Sigmoid colon (tissue), 4 donors: ENCODE results near the gene RBAK.

ENCODE experiments used
- EP300 ChIP-seq, 4 donors: sonication (generic); formaldehyde crosslinking; IDR thresholded peaks; one replicate each; pipeline ENCODE4 v1.6.1; 2017; ENCODE audit warnings: antibody characterized with exemption in 4 of 4
- POLR2A ChIP-seq, 2 donors: fragments of 450-650 bp; IDR thresholded peaks; one replicate each; pipeline ENCODE4 v1.6.1; 2016; ENCODE audit warnings: antibody characterized with exemption in 2 of 2, mild to moderate bottlenecking in 2 of 2, moderate library complexity in 2 of 2
- POLR2AphosphoS5 ChIP-seq, 4 donors: sonication (generic); formaldehyde crosslinking; IDR thresholded peaks; one replicate each; pipeline ENCODE4 v1.6.1; 2017; ENCODE audit warnings: antibody characterized with exemption in 4 of 4

DNA sequence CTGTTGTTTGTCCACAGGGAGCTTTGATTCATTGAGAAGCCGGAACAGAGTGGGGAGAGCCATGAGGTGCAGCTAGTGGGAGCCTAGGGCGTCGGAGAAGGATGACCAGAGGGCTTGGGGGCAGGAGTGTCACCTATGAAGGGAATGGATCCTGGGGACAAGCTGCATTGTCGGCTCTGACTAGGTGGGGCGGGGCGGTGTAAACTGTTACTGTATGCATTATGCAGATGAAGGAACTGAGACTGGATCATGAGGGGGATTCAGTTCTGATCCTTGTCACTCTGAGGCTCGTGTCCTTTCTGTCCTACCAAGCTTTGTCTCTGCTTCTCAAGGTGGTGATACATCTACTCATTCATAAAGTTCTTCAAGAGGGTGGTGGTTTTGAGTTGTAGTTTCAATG is 46.8 kb upstream of the RBAK start:
- TF ChIP-seq EP300 (IDR thresholded peaks at IDR 0.05) = no peak
- TF ChIP-seq POLR2A (IDR thresholded peaks at IDR 0.05) = no peak
- TF ChIP-seq POLR2AphosphoS5 (IDR thresholded peaks at IDR 0.05) = no peak
